22Rv1 (cell line): Measurements from ENCODE around the gene BRD9.
"Not testable (repeated sequence)": the region's sequence is repeated elsewhere in the genome, so short reads cannot be mapped to it uniquely, and the experiment has no call there.

ENCODE experiments used
- H3K27ac ChIP-seq: fragments of 450-650 bp; 2 replicates; pipeline ENCODE4 v1.5.1; 2017
- ZFX ChIP-seq: fragments of 450-650 bp; IDR thresholded peaks from 2 replicates; pipeline ENCODE4 v1.6.1; 2017; ENCODE audit warnings: antibody characterized with exemption, borderline replicate concordance
- TF ChIP-seq, protein P1 (sequence below): fragments of 450-650 bp; IDR thresholded peaks from 2 replicates; pipeline ENCODE4 v1.5.1; 2017; ENCODE audit warnings: mild to moderate bottlenecking

BRD9 gene

DNA sequence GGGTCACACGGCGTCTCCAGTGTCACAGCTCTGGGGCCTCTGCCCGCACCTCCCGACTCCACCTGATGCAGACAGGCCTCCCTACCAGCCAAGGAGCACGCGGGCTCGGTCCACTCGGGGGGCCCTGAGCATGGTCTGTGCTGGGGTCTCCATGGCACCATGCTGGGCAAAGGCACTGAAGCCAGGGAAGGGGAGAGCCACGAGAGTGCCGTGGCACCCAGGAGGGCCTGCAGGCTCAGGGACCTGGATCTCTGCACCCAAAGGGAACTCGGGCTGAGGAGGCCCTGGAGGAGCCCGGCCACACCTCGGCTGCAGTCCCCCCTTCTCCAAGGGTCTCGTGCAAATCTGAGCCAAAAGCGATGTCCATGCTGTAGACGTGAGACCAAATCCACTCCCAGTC, 48.2 kb downstream of the BRD9 start:
- not testable (repeated sequence) for H3K27ac ChIP-seq

DNA sequence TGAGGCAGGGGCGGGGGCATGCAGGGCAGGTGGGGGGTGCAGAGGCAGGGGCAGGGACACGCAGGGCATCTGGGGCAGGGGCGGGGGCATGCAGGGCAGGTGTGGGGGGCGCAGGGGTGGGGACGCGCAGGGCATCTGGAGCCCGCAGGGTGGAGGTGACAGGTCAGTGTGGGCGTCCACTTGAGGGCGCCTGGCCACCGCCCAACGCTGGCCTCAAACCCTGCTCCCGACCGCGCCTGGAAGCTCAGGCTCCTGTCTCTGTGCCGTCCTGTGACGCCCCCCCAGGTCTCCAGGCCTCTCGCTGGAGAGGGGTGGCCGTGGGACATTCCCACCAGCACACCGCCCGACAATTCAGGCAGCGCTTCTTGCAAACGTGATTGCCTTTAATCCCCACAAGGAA, 48.7 kb downstream of the BRD9 start:
- not testable (repeated sequence) for H3K27ac ChIP-seq

DNA sequence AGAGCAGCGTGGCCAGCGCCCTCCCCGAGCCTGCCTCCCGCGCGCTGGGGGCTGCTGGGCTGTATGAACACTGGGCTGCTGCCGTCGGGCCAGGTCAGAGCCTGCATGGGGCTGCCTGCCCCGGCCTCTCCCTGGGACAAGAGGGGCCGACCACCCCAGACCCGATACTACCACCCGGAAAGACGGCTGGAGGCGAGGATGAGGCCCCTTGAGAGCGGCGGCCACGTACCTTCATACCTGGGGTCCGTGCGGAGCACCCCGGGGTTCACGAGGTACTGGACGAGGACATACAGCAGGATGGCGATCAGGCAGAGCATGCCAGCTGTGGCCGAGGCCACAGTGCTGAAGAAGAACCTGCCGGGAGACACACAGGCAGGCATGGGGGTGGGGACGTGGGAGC, 49.2 kb downstream of the BRD9 start:
- H3K27ac ChIP-seq = not testable (repeated sequence)

DNA sequence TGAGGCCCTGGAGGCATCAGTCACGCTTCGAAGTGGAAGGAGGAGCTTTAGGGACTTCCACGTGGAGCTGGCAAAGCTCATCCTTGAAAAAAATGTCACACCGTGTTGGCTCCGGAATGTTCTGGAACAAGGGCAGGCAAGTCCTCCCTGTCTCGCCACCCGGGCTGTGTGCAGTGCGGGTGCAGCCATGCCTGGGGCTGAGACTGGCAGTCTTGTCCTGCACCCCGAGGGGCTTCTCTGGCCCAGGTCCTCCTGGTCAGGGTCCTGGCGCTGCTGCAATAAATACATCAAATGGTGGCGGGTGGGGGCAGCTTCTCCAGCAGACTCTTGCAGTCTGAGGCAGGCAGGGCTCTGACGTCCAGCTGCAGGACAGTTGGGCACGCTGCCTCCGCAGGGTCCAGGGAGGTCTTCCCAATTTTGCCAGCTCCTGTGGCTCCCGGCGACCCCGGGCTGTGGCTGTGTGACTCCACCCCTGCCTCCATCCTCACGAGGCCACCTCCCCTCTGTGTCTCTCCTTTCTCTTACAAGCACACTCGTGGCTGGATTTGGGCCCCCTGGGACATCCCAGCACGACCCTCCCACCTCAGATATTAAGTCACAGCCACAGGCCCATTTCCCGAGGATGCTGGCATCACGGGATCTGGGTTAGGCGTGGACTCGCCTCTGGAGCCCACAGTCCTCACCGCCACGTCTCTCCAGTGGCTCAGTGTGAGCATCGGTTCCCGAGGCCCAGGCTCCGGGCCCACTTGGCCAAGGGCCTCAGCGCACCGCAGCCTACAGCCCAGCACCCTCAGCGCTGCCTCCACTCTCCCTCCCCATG, 50.0 kb downstream of the BRD9 start:
- not testable (repeated sequence) for H3K27ac ChIP-seq

DNA sequence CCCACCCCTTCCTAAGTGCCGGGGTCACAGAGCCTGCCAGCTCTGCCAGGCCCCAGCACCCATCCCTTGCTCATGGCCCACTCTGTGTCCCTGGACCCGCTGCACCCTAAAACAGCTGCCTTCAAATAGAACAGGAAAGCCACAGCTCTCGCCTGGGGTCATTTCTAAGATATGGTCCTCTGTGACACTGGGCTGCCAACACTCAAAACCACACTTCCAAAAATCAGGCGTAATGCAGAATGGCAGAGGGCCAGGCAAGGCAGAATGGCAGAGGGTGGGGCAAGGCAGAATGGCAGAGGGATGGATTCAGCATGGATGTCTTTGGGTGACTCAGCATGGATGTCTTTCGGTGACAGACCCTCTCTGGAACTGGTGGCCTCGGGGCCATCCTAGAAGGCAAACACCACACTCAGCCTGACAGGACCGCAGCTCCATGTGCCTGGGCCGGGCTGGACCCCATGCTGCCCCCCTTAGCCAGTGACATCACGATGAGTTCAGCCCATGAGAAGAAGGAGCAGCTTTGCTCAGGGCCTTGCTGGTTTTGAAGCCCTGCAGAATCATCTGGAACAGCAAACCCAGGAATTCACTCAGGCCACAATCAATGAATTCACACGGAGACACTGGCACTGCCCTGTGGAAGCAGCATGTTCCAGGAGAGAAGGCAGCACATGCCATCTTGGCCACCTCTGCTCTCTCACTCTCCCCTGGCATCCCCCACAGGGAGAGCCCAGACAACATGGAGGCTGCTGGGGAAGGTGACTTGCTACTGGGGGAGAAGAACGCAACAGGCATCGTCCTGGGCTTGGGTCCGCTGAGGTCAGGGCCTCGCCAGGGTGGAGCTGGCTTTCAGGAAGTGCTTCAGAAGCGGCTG, 50.8 kb downstream of the BRD9 start:
- H3K27ac ChIP-seq = not testable (repeated sequence)

DNA sequence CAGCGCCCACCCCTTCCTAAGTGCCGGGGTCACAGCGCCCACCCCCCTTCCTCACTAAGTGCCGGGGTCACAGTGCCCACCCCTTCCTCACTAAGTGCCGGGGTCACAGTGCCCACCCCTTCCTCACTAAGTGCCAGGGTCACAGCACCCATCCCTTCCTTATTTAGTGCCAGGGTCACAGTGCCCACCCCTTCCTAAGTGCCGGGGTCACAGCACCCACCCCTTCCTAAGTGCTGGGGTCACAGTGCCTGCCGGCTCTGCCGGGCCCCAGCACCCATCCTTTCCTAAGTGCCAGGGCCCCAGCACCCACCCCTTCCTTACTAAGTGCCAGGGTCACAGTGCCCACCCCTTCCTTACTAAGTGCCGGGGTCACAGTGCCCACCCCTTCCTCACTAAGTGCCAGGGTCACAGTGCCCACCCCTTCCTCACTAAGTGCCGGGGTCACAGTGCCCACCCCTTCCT, 51.6 kb downstream of the BRD9 start:
- not testable (repeated sequence) for H3K27ac ChIP-seq

DNA sequence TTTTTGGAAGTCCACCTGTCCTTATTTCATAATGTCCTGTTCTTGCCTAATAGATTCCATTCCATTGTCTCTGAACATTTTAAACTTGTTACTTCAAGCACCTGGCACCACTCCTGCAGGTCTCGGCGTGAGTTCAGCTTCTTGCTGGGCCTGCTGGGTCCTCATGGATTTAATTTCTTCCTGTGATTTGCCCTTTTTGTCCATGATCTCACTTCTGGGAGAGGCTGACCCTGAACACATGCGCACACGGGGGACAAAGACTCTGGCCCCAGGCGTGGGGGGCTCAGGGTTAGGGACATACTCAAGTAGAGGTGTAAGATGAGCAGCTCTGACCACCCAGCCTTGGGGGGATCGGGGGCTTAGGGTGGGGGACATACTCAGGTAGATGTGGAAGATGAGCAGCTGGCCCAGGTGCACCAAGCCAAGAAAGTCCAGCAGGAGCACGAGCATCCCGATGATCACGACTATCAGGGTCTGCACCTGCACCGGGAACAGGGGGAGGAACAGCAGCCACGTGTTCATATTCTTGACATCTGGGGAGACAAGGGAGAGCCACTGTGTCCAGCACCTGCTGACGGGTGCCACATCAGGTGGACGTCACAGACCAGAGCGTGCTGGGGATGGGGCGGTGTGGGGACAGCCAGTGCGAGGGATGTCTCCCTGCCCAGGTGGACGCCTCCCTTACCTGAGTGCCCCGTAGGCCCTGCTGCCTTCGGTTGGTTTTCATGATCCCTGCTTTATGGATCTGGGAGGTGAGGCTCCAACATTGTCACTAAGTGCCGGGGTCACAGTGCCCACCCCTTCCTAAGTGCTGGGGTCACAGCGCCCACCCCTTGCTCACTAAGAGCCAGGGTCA, 52.3 kb downstream of the BRD9 start:
- H3K27ac ChIP-seq = not testable (repeated sequence)

DNA sequence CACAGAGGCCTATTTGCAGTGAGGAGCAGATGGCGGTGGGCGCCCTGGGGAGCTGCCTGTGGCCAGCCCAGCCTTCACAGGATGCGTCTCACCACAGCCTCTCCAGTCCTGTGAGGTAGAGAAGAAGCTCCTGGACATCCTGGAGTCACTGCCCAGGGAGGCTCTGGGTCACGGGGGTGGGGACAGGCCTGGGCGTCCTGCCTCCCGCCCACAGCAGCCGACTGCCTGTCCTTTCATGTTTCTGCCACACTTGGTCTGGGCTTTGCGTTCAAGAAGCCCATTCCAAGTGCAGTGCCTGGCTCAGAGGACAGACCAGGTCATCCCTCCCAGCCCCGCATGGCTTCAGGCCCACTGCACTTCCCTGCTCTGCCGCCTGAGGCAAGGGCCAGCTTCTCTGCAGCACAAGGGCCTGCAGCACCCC, 54.2 kb downstream of the BRD9 start:
- H3K27ac ChIP-seq = not testable (repeated sequence)

DNA sequence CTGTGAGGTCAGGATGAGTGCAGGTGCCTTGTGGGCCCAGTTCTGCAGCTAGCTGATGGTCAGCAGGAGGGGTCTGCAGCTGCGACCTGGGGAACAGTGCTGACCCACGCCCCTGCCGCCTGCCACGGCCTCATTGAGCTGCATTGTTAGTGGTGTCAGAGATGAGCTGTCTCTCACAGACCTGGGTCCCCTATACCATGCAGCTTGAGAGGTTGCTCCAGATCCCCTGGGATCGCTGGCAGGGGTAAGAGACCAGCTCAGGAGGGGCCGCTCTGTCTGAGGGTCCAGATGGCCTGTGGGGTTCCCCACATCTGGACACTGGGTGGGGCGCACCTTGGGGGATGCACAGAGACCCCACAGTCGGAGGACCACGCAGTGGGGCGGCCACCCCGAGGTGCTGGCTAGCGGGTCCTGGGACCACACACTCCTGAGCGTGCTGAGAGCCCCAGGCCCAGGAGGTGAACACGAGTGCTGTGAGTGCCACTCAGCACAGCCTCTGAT, 54.9 kb downstream of the BRD9 start:
- not testable (repeated sequence) for H3K27ac ChIP-seq

DNA sequence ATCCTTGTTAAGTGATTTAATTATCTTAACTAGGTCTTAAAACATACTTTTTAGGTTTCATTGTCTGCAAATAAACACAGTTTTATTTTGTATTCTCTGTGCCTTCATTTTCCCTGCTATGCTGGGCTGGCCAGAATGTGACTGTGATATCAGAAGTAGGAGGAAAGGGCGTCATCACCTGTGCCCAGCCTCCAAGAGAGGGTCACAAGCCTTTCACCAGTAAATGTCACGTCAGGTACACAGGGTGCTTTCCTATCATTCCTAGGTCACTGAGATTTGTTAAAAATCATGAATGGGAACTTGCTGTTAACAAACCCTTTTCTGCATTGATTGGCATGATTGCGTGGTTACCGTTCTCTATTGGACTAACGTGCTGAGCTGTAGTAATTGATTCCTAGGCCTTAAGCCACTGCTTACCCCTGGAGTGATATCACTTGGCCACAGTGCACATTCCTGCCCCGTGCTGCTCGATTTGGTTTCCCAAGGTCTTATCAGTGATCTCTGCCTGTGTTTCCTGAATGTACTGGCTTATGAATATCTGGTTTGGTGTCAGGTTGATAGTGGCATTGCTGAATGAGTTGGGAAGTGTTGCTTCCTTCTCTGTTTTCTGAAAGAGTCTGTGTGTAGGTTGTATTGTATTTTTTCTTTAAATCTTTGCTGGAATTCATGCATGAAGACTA, 56.5 kb downstream of the BRD9 start:
- H3K27ac ChIP-seq = not testable (repeated sequence)

DNA sequence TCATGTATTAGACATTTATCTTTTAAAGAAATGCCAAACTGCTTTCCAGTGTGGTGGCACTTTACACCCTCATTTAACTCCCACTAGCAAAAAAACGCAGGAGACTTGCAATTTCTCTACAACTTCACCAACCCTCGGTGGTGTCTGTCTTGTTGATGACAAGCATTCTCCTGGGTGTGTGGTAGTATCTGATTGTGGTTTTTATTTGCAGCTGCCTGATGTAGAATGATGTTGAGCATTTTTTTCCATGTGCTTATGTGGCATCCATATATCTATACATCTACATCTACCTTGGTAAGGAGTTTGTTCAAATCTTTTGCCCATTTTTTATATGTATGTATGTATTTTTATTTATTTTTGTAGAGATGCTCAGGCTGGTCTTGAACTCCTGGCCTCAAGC, 58.6 kb downstream of the BRD9 start:
- not testable (repeated sequence) for H3K27ac ChIP-seq

DNA sequence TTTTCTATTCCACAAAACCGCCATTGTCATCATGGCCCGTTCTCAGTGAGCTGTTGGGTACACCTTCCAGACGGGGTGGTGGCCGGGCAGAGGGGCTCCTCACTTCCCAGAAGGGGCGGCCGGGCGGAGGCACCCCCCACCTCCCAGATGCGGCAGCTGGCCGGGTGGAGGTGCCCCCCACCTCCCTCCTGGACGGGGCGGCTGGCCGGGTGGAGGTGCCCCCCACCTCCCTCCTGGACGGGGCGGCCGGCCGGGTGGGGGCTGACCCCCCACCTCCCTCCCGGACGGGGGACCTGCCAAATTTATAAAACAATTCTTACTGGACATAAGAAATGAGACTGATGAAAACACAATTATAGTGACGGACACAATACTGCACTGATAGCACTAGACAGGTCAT, 64.4 kb downstream of the BRD9 start:
- H3K27ac ChIP-seq = not testable (repeated sequence)

DNA sequence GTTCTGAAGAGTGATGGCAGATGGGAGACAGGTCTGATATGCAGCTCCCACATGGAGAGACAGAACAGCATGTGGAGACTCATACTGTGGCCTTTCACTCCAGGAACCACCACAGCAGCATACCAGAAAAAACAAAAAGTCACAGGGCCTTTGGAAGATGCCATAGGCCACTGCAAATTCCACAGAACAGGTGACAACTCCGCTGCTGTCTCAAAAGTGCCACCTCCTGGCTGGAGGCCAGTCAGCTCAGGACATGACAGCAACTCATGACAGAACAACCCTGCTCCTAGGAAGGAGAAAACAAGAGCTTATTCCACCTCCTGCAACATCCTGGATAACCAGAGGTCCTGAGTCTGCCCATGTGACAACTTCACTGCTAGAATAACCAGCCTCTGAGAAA, 67.1 kb downstream of the BRD9 start:
- not testable (repeated sequence) for H3K27ac ChIP-seq

DNA sequence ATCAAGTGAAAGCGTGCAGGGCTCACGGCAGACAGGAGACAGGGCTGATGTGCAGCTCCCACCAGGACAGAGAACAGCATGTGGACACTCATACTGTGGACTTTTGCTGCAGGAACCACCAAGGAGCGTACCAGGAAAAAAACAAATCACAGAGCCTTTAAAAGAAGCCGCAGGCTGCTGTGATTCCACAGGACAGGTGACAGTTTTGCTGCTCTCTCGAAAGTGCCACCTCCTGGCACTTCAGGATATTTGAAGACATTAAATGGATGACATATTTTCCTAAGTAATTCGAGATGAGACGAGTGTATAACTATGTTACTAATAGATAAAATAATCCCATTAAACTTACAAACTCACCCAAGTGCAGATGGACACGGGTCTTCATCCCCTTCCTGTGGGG, 71.1 kb downstream of the BRD9 start:
- no peak overlapping the region for H3K27ac ChIP-seq
- TF ChIP-seq ZFX = no peak
- TF ChIP-seq, protein P1, sequence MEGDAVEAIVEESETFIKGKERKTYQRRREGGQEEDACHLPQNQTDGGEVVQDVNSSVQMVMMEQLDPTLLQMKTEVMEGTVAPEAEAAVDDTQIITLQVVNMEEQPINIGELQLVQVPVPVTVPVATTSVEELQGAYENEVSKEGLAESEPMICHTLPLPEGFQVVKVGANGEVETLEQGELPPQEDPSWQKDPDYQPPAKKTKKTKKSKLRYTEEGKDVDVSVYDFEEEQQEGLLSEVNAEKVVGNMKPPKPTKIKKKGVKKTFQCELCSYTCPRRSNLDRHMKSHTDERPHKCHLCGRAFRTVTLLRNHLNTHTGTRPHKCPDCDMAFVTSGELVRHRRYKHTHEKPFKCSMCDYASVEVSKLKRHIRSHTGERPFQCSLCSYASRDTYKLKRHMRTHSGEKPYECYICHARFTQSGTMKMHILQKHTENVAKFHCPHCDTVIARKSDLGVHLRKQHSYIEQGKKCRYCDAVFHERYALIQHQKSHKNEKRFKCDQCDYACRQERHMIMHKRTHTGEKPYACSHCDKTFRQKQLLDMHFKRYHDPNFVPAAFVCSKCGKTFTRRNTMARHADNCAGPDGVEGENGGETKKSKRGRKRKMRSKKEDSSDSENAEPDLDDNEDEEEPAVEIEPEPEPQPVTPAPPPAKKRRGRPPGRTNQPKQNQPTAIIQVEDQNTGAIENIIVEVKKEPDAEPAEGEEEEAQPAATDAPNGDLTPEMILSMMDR = no peak
